K562 (cell line): Measurements from ENCODE around the gene MYOM1. TPM values are rescaled to one million over a fixed set of nuclear protein-coding genes. Genes with fewer than 3 reads are reported as not detected.

Source experiments
- NRF1 ChIP-seq, 2 experiments: fragments of 450-650 bp; IDR thresholded peaks in 1 of 2; conservative IDR thresholded peaks in 1 of 2; 2 replicates each; pipeline ENCODE4 v1.6.1; 2014; ENCODE audit warnings: mild to moderate bottlenecking in 2 of 2
- PPARD ChIP-seq: fragments of 250-450 bp; sonication (Bioruptor Pico); IDR thresholded peaks from 2 replicates; pipeline ENCODE4 v1.8.0; 2022; ENCODE audit warnings: inconsistent platforms, mild to moderate bottlenecking, moderate library complexity
- SMC3 ChIP-seq: conservative IDR thresholded peaks from 2 replicates; pipeline ENCODE4 v1.6.1; 2011; ENCODE audit warnings: low read depth, low read length, improper control_type of control experiment; ENCODE audit not compliant: insufficient read depth
- TEAD1 ChIP-seq, 2 experiments: fragments of 450-650 bp in 1 of 2; sonication (generic) in 1 of 2; formaldehyde crosslinking; IDR thresholded peaks; 2 replicates each; pipeline versions ENCODE4 v1.4.0 to v1.8.0; 2020 to 2022; ENCODE audit warnings: mild to moderate bottlenecking in 2 of 2, missing genetic modification reagents in 1 of 2
- ZNF174 ChIP-seq: fragments of 250-450 bp; sonication (Bioruptor Pico); IDR thresholded peaks from 2 replicates; pipeline ENCODE4 v1.4.0; 2020; ENCODE audit warnings: mild to moderate bottlenecking
- polyA plus RNA-seq, 8 experiments: library from polyadenylated mRNA; depleted of rRNA in 4 of 8; stranded (reverse) in 5 of 8; unstranded in 3 of 8; fragments of >200 nt; fragmentation: Nextera tagmentation in 2 of 8; fragmentation: Illumina TruSeq in 1 of 8; extraction: Ambion mirVana in 2 of 8; extraction: Trizol in 1 of 8; gene quantifications; 2 replicates each; pipeline versions ENCODE4 v1.2.1 to v1.2.3, GENCODE V29; 2011 to 2014; ENCODE audit warnings: inconsistent platforms in 1 of 8, missing spikeins in 1 of 8
- total RNA-seq, 7 experiments: library from RNA; depleted of rRNA in 6 of 7; stranded (reverse); fragments of >200 nt in 6 of 7; fragmentation: Illumina TruSeq in 2 of 7; extraction: Trizol in 2 of 7; gene quantifications; 2 replicates each; pipeline versions ENCODE4 v1.2.1 to v1.2.3, GENCODE V29; 2011 to 2021; ENCODE audit warnings: low replicate concordance in 1 of 7
- TF ChIP-seq, protein P1 (sequence below): sonication (generic); formaldehyde crosslinking; IDR thresholded peaks from 2 replicates; pipeline ENCODE4 v1.8.0; 2023; ENCODE audit warnings: mild to moderate bottlenecking, missing genetic modification reagents
- TF ChIP-seq, protein P2 (sequence below): fragments of 450-650 bp; IDR thresholded peaks from 2 replicates; pipeline ENCODE4 v1.6.1; 2016; ENCODE audit warnings: mild to moderate bottlenecking, moderate library complexity
- TF ChIP-seq, protein P3 (sequence below): fragments of 450-650 bp; formaldehyde crosslinking; IDR thresholded peaks from 2 replicates; pipeline ENCODE4 v1.4.0; 2020; ENCODE audit warnings: mild to moderate bottlenecking
- TF ChIP-seq, protein P4 (sequence below): fragments of 450-650 bp; IDR thresholded peaks from 2 replicates; pipeline ENCODE4 v1.6.1; 2016

MYOM1 gene
- total and polyA plus RNA-seq, 9 of the 15 experiments (the other 6 are each of a cell fraction or from before 2014, with no cell fraction given), result 0.01 to 0.62 (median 0.25) TPM

DNA sequence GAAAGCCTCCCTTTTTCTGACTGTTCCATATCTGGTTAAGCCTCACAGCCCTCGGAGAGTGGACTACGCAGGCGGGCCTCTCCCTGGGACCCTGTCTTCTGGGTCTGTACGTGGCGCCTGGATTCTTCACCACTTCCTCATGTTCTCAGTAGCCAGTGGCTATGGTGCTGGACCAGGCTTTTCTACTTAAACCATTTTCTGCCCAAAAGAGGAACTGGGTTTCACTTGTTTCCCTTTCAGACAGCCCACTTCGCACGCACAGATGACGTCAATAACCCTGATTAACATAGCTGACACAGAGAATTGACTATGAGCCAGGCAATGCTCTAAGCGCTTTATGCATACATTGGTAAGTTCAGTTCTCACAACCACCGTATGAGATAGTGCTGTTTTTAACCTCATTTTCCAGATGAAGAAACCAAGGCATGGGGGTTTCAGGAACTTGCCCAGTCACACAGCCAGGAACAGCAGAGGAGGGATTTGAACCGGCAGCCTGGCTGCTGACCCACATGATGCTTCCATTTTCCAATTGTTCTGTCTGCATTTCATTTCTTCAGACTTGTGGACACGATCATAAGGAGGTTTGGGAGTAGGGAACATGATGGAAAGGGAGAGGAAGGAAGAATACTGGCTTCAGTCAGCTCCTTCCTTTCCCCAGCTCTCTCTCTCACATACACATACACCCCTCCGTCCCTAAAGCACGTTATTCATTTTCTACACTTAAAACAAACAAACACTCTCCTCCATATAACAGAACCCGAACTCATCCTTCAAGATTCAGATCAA, 41.7 kb downstream of the MYOM1 start (continued):
- TF ChIP-seq, protein P1, sequence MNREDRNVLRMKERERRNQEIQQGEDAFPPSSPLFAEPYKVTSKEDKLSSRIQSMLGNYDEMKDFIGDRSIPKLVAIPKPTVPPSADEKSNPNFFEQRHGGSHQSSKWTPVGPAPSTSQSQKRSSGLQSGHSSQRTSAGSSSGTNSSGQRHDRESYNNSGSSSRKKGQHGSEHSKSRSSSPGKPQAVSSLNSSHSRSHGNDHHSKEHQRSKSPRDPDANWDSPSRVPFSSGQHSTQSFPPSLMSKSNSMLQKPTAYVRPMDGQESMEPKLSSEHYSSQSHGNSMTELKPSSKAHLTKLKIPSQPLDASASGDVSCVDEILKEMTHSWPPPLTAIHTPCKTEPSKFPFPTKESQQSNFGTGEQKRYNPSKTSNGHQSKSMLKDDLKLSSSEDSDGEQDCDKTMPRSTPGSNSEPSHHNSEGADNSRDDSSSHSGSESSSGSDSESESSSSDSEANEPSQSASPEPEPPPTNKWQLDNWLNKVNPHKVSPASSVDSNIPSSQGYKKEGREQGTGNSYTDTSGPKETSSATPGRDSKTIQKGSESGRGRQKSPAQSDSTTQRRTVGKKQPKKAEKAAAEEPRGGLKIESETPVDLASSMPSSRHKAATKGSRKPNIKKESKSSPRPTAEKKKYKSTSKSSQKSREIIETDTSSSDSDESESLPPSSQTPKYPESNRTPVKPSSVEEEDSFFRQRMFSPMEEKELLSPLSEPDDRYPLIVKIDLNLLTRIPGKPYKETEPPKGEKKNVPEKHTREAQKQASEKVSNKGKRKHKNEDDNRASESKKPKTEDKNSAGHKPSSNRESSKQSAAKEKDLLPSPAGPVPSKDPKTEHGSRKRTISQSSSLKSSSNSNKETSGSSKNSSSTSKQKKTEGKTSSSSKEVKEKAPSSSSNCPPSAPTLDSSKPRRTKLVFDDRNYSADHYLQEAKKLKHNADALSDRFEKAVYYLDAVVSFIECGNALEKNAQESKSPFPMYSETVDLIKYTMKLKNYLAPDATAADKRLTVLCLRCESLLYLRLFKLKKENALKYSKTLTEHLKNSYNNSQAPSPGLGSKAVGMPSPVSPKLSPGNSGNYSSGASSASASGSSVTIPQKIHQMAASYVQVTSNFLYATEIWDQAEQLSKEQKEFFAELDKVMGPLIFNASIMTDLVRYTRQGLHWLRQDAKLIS (CRISPR knock-in tag), result no peak
- TF ChIP-seq TEAD1 (CRISPR knock-in tag; IDR thresholded peaks at IDR 0.05) (no peak), PPARD (CRISPR knock-in tag) (no peak), ZNF174 (no peak), NRF1 (conservative IDR thresholded peaks at IDR 0.05 in 1 of 2, IDR thresholded peaks at IDR 0.05 in 1 of 2) (peak; percentile 25 to 34), SMC3 (no peak)
- TF ChIP-seq, protein P2, sequence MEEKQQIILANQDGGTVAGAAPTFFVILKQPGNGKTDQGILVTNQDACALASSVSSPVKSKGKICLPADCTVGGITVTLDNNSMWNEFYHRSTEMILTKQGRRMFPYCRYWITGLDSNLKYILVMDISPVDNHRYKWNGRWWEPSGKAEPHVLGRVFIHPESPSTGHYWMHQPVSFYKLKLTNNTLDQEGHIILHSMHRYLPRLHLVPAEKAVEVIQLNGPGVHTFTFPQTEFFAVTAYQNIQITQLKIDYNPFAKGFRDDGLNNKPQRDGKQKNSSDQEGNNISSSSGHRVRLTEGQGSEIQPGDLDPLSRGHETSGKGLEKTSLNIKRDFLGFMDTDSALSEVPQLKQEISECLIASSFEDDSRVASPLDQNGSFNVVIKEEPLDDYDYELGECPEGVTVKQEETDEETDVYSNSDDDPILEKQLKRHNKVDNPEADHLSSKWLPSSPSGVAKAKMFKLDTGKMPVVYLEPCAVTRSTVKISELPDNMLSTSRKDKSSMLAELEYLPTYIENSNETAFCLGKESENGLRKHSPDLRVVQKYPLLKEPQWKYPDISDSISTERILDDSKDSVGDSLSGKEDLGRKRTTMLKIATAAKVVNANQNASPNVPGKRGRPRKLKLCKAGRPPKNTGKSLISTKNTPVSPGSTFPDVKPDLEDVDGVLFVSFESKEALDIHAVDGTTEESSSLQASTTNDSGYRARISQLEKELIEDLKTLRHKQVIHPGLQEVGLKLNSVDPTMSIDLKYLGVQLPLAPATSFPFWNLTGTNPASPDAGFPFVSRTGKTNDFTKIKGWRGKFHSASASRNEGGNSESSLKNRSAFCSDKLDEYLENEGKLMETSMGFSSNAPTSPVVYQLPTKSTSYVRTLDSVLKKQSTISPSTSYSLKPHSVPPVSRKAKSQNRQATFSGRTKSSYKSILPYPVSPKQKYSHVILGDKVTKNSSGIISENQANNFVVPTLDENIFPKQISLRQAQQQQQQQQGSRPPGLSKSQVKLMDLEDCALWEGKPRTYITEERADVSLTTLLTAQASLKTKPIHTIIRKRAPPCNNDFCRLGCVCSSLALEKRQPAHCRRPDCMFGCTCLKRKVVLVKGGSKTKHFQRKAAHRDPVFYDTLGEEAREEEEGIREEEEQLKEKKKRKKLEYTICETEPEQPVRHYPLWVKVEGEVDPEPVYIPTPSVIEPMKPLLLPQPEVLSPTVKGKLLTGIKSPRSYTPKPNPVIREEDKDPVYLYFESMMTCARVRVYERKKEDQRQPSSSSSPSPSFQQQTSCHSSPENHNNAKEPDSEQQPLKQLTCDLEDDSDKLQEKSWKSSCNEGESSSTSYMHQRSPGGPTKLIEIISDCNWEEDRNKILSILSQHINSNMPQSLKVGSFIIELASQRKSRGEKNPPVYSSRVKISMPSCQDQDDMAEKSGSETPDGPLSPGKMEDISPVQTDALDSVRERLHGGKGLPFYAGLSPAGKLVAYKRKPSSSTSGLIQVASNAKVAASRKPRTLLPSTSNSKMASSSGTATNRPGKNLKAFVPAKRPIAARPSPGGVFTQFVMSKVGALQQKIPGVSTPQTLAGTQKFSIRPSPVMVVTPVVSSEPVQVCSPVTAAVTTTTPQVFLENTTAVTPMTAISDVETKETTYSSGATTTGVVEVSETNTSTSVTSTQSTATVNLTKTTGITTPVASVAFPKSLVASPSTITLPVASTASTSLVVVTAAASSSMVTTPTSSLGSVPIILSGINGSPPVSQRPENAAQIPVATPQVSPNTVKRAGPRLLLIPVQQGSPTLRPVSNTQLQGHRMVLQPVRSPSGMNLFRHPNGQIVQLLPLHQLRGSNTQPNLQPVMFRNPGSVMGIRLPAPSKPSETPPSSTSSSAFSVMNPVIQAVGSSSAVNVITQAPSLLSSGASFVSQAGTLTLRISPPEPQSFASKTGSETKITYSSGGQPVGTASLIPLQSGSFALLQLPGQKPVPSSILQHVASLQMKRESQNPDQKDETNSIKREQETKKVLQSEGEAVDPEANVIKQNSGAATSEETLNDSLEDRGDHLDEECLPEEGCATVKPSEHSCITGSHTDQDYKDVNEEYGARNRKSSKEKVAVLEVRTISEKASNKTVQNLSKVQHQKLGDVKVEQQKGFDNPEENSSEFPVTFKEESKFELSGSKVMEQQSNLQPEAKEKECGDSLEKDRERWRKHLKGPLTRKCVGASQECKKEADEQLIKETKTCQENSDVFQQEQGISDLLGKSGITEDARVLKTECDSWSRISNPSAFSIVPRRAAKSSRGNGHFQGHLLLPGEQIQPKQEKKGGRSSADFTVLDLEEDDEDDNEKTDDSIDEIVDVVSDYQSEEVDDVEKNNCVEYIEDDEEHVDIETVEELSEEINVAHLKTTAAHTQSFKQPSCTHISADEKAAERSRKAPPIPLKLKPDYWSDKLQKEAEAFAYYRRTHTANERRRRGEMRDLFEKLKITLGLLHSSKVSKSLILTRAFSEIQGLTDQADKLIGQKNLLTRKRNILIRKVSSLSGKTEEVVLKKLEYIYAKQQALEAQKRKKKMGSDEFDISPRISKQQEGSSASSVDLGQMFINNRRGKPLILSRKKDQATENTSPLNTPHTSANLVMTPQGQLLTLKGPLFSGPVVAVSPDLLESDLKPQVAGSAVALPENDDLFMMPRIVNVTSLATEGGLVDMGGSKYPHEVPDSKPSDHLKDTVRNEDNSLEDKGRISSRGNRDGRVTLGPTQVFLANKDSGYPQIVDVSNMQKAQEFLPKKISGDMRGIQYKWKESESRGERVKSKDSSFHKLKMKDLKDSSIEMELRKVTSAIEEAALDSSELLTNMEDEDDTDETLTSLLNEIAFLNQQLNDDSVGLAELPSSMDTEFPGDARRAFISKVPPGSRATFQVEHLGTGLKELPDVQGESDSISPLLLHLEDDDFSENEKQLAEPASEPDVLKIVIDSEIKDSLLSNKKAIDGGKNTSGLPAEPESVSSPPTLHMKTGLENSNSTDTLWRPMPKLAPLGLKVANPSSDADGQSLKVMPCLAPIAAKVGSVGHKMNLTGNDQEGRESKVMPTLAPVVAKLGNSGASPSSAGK, result no peak; the same call in 1 of the 2 replicates
- TF ChIP-seq, protein P3, sequence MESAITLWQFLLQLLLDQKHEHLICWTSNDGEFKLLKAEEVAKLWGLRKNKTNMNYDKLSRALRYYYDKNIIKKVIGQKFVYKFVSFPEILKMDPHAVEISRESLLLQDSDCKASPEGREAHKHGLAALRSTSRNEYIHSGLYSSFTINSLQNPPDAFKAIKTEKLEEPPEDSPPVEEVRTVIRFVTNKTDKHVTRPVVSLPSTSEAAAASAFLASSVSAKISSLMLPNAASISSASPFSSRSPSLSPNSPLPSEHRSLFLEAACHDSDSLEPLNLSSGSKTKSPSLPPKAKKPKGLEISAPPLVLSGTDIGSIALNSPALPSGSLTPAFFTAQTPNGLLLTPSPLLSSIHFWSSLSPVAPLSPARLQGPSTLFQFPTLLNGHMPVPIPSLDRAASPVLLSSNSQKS (CRISPR knock-in tag), result no peak
- TF ChIP-seq, protein P4, sequence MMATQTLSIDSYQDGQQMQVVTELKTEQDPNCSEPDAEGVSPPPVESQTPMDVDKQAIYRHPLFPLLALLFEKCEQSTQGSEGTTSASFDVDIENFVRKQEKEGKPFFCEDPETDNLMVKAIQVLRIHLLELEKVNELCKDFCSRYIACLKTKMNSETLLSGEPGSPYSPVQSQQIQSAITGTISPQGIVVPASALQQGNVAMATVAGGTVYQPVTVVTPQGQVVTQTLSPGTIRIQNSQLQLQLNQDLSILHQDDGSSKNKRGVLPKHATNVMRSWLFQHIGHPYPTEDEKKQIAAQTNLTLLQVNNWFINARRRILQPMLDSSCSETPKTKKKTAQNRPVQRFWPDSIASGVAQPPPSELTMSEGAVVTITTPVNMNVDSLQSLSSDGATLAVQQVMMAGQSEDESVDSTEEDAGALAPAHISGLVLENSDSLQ, result peak; percentile 66
